Caco-2 (cell line): Measurements from ENCODE around the gene SUV39H2. TPM values are rescaled to one million over a fixed set of nuclear protein-coding genes. Genes with fewer than 3 reads are reported as not detected.

ENCODE experiments used
- BruUV-seq: library from RNA; stranded (reverse); fragments of 400-500 nt; replicated peaks from 2 replicates; lab custom pipeline; 2021; lab: Mats Ljungman, UMichigan
- CTCF ChIA-PET: fragments of 300-600 bp; sonication (Branson Sonifier 250); formaldehyde crosslinking; loops from one replicate; lab custom pipeline; 2022; ENCODE audit warnings: antibody characterized with exemption; lab: Charles Lee
- POLR2A ChIA-PET: fragments of 300-600 bp; sonication (Branson Sonifier 250); formaldehyde crosslinking; loops from one replicate; lab custom pipeline; 2022; ENCODE audit warnings: antibody characterized with exemption; lab: Charles Lee
- DNase-seq, 2 experiments: peaks; one replicate each; pipeline versions ENCODE4 v3.0.0 to v3.0.0-alpha.2; 2020 to 2022
- H3K27me3 ChIP-seq: replicated peaks from 2 replicates; pipeline ENCODE4 v1.6.0; 2011; ENCODE audit warnings: low read length; ENCODE audit not compliant: control insufficient read depth, insufficient read depth
- H3K36me3 ChIP-seq: 2 replicates; pipeline ENCODE4 v1.5.1; 2011; ENCODE audit warnings: low read length; ENCODE audit not compliant: control insufficient read depth, insufficient read depth
- H3K4me1 ChIP-seq: fragments of 250-450 bp; sonication (Bioruptor Pico); 2 replicates; pipeline ENCODE4 v1.5.1; 2020; ENCODE audit warnings: mild to moderate bottlenecking
- H3K4me3 ChIP-seq: 2 replicates; pipeline ENCODE4 v1.5.1; 2011; ENCODE audit warnings: low read depth, mild to moderate bottlenecking, control low read depth, low read length
- H3K9me3 ChIP-seq: fragments of 250-450 bp; sonication (Bioruptor Pico); 2 replicates; pipeline ENCODE4 v1.5.1; 2020; ENCODE audit warnings: mild to moderate bottlenecking, moderate library complexity
- H3K27ac Mint-ChIP-seq: one replicate; pipeline ENCODE4 v1.8.0; 2022; ENCODE audit warnings: mixed read lengths; ENCODE audit not compliant: unreplicated experiment
- H3K27me3 Mint-ChIP-seq: one replicate; pipeline ENCODE4 v1.8.0; 2022; ENCODE audit warnings: mixed read lengths; ENCODE audit not compliant: insufficient read depth, unreplicated experiment
- H3K36me3 Mint-ChIP-seq: one replicate; pipeline ENCODE4 v1.8.0; 2022; ENCODE audit warnings: mild to moderate bottlenecking, mixed read lengths; ENCODE audit not compliant: insufficient read depth, unreplicated experiment
- H3K4me1 Mint-ChIP-seq: one replicate; pipeline ENCODE4 v1.8.0; 2022; ENCODE audit warnings: low read depth, mixed read lengths; ENCODE audit not compliant: unreplicated experiment
- H3K4me3 Mint-ChIP-seq: one replicate; pipeline ENCODE4 v1.8.0; 2022; ENCODE audit warnings: mild to moderate bottlenecking, moderate library complexity, mixed read lengths; ENCODE audit not compliant: unreplicated experiment
- H3K9me3 Mint-ChIP-seq: one replicate; pipeline ENCODE4 v1.8.0; 2022; ENCODE audit warnings: mixed read lengths; ENCODE audit not compliant: unreplicated experiment
- CTCF ChIP-seq, 2 experiments: fragments of 200-600 bp in 1 of 2; IDR thresholded peaks; 1 replicate in 1 of 2; 2 replicates in 1 of 2; pipeline versions ENCODE4 v1.5.1 to v1.8.0; 2011 to 2022; ENCODE audit warnings: antibody characterized with exemption in 1 of 2, control low read depth in 1 of 2, inconsistent platforms in 1 of 2, low read depth in 1 of 2, low read length in 1 of 2, mild to moderate bottlenecking in 1 of 2, moderate library complexity in 1 of 2; ENCODE audit not compliant: insufficient read depth in 1 of 2, severe bottlenecking in 1 of 2, unreplicated experiment in 1 of 2
- intact Hi-C: fragments of 100-400 bp; cut with micrococcal nuclease; formaldehyde crosslinking; loops from one replicate; pipeline ENCODE4 v1.10.0; 2022; ENCODE audit not compliant: unreplicated experiment
- total RNA-seq: library from RNA; stranded (reverse); gene quantifications from 2 replicates; pipeline ENCODE4 v1.2.3, GENCODE V29; 2022

The SUV39H2 gene
- total RNA-seq, 1 experiment from 2014 or later: 60.4 TPM

- peaks cover 3% of the 10 kb centered on the region for H3K36me3 ChIP-seq
- no peaks in the 10 kb centered on the region for H3K27me3 Mint-ChIP-seq
- no peak for DNase-seq
- BruUV-seq: no TSS peak
- H3K9me3 Mint-ChIP-seq: no peaks in the 10 kb centered on the region
- H3K36me3 Mint-ChIP-seq: peaks cover 59% of the 10 kb centered on the region
- CTCF ChIA-PET: no interaction called here
- no peak overlapping the region for H3K4me3 ChIP-seq
- H3K4me3 Mint-ChIP-seq: no peak overlapping the region
- intact Hi-C loops: no loop called here
- no peaks in the 10 kb centered on the region for H3K27me3 ChIP-seq
- no peak for TF ChIP-seq CTCF (IDR thresholded peaks at IDR 0.05; ENCODE audit: insufficient read depth in 1 of 2, low read depth in 1 of 2, low read length in 1 of 2, severe bottlenecking in 1 of 2, unreplicated experiment in 1 of 2)
- no peak overlapping the region for H3K27ac Mint-ChIP-seq
- H3K9me3 ChIP-seq: no peaks in the 10 kb centered on the region
- POLR2A ChIA-PET: interaction anchor here (0.5 to 0.6 kb wide), 2 partner anchors 32 to 94 kb away, joined by 3 to 5 read pairs; no protein-coding TSS in a partner anchor
- H3K4me1 Mint-ChIP-seq: no peaks in the 10 kb centered on the region
- no peaks in the 10 kb centered on the region for H3K4me1 ChIP-seq
Measured at GRCh38 chr10:14844948-14845347, 33.7 kb upstream of the SUV39H2 start.

GRCh38 chr10:14852236-14852635, 26.4 kb upstream of the SUV39H2 start:
- intact Hi-C loops: no loop called here
- CTCF ChIA-PET: interaction anchor here (1.1 kb wide), 1 partner anchor 10 kb away, joined by 3 read pairs; no protein-coding TSS in a partner anchor
- H3K9me3 ChIP-seq: no peaks in the 10 kb centered on the region
- DNase-seq: no peak
- H3K36me3 ChIP-seq: peaks cover 1% of the 10 kb centered on the region; the same call in 1 of the 2 replicates
- H3K4me1 ChIP-seq: no peaks in the 10 kb centered on the region
- Mint-ChIP-seq H3K4me3 (no peak overlapping the region), H3K36me3 (peaks cover 54% of the 10 kb centered on the region), H3K27me3 (no peaks in the 10 kb centered on the region), H3K27ac (no peak overlapping the region), H3K4me1 (no peaks in the 10 kb centered on the region), H3K9me3 (no peaks in the 10 kb centered on the region)
- TF ChIP-seq CTCF (IDR thresholded peaks at IDR 0.05; ENCODE audit: insufficient read depth in 1 of 2, low read depth in 1 of 2, low read length in 1 of 2, severe bottlenecking in 1 of 2, unreplicated experiment in 1 of 2): no peak
- POLR2A ChIA-PET: no interaction called here
- no peak overlapping the region for H3K4me3 ChIP-seq
- H3K27me3 ChIP-seq: no peaks in the 10 kb centered on the region
- no TSS peak for BruUV-seq

- no peaks in the 10 kb centered on the region for H3K27me3 Mint-ChIP-seq
- H3K4me1 Mint-ChIP-seq: peaks cover 5% of the 10 kb centered on the region
- H3K4me3 Mint-ChIP-seq: no peak overlapping the region
- Histone ChIP-seq H3K4me3 (no peak overlapping the region), H3K4me1 (0 out of 2 replicates have a peak, but pooled peaks cover 4% of the 10 kb centered on the region), H3K36me3 (peaks cover 1% of the 10 kb centered on the region; the same call in 1 of the 2 replicates), H3K9me3 (no peaks in the 10 kb centered on the region), H3K27me3 (no peaks in the 10 kb centered on the region)
- no peak for DNase-seq
- no peak for TF ChIP-seq CTCF (IDR thresholded peaks at IDR 0.05; ENCODE audit: insufficient read depth in 1 of 2, low read depth in 1 of 2, low read length in 1 of 2, severe bottlenecking in 1 of 2, unreplicated experiment in 1 of 2)
- ChIA-PET CTCF (no interaction called here), POLR2A (no interaction called here)
- H3K9me3 Mint-ChIP-seq: no peaks in the 10 kb centered on the region
- intact Hi-C loops: no loop called here
- peaks cover 51% of the 10 kb centered on the region for H3K36me3 Mint-ChIP-seq
- BruUV-seq: no TSS peak
- H3K27ac Mint-ChIP-seq: no peak overlapping the region
Measured at GRCh38 chr10:14855453-14855852, 23.2 kb upstream of the SUV39H2 start.
